ENCODE data around the gene FFAR3.

GRCh38 chr19:35409191-35409590 lies 50.9 kb downstream of the FFAR3 start:
- TF ChIP-seq, protein P1, sequence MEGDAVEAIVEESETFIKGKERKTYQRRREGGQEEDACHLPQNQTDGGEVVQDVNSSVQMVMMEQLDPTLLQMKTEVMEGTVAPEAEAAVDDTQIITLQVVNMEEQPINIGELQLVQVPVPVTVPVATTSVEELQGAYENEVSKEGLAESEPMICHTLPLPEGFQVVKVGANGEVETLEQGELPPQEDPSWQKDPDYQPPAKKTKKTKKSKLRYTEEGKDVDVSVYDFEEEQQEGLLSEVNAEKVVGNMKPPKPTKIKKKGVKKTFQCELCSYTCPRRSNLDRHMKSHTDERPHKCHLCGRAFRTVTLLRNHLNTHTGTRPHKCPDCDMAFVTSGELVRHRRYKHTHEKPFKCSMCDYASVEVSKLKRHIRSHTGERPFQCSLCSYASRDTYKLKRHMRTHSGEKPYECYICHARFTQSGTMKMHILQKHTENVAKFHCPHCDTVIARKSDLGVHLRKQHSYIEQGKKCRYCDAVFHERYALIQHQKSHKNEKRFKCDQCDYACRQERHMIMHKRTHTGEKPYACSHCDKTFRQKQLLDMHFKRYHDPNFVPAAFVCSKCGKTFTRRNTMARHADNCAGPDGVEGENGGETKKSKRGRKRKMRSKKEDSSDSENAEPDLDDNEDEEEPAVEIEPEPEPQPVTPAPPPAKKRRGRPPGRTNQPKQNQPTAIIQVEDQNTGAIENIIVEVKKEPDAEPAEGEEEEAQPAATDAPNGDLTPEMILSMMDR (IDR thresholded peaks at IDR 0.05; ENCODE audit: insufficient read depth, low read length): no peak
- TF ChIP-seq POLR2AphosphoS5 (IDR thresholded peaks at IDR 0.05; ENCODE audit: low read depth) (no peak), SPI1 (IDR thresholded peaks at IDR 0.05; ENCODE audit: borderline replicate concordance, low read depth) (no peak), GABPA (IDR thresholded peaks at IDR 0.05; ENCODE audit: low read depth) (no peak)
- TF ChIP-seq, protein P2, sequence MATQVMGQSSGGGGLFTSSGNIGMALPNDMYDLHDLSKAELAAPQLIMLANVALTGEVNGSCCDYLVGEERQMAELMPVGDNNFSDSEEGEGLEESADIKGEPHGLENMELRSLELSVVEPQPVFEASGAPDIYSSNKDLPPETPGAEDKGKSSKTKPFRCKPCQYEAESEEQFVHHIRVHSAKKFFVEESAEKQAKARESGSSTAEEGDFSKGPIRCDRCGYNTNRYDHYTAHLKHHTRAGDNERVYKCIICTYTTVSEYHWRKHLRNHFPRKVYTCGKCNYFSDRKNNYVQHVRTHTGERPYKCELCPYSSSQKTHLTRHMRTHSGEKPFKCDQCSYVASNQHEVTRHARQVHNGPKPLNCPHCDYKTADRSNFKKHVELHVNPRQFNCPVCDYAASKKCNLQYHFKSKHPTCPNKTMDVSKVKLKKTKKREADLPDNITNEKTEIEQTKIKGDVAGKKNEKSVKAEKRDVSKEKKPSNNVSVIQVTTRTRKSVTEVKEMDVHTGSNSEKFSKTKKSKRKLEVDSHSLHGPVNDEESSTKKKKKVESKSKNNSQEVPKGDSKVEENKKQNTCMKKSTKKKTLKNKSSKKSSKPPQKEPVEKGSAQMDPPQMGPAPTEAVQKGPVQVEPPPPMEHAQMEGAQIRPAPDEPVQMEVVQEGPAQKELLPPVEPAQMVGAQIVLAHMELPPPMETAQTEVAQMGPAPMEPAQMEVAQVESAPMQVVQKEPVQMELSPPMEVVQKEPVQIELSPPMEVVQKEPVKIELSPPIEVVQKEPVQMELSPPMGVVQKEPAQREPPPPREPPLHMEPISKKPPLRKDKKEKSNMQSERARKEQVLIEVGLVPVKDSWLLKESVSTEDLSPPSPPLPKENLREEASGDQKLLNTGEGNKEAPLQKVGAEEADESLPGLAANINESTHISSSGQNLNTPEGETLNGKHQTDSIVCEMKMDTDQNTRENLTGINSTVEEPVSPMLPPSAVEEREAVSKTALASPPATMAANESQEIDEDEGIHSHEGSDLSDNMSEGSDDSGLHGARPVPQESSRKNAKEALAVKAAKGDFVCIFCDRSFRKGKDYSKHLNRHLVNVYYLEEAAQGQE (IDR thresholded peaks at IDR 0.05; ENCODE audit: insufficient replicate concordance, low read depth): no peak
